GM12878 (cell line): ENCODE results near the gene FMOD. TPM values are rescaled to one million over a fixed set of nuclear protein-coding genes. Genes with fewer than 3 reads are reported as not detected.

Experiments used
- ATAC-seq: fragments of 200-7000 bp; cut with Tn5 transposase; 3 replicates; pipeline ENCODE4 v1.9.1; 2020; ENCODE audit warnings: mild to moderate bottlenecking, moderate library complexity
- BruUV-seq: library from RNA; stranded (reverse); fragments of 400-500 nt; replicated peaks from 2 replicates; lab custom pipeline; 2021; lab: Mats Ljungman, UMichigan
- CTCF ChIA-PET: fragments of 300-600 bp; sonication (Branson Sonifier 250); formaldehyde crosslinking; extraction: SDS; loops from one replicate; lab custom pipeline; 2021; ENCODE audit warnings: inconsistent platforms; lab: Yijun Ruan, JAX
- POLR2A ChIA-PET: fragments of 350-600 bp; formaldehyde crosslinking; extraction: SDS; loops from one replicate; lab custom pipeline; 2021; ENCODE audit warnings: inconsistent platforms; lab: Charles Lee
- RAD21 ChIA-PET: fragments of 300-600 bp; sonication (Branson Sonifier 250); formaldehyde crosslinking; loops from one replicate; lab custom pipeline; 2023; ENCODE audit warnings: antibody characterized with exemption; ENCODE audit not compliant: unreplicated experiment; lab: Charles Lee
- SMC1A ChIA-PET: fragments of 300-600 bp; sonication (Branson Sonifier 250); formaldehyde crosslinking; loops from one replicate; lab custom pipeline; 2023; ENCODE audit not compliant: unreplicated experiment, uncharacterized antibody; lab: Charles Lee
- DNase-seq: peaks from one replicate; pipeline ENCODE4 v3.0.0-alpha.2; 2011; ENCODE audit warnings: low read depth, low spot score
- FAIRE-seq: peaks from 3 replicates; lab custom pipeline; 2011; peaks lifted over from hg19 to GRCh38; lab: Jason Lieb, UNC
- H2AFZ ChIP-seq: 2 replicates; pipeline ENCODE4 v1.6.0; 2011; ENCODE audit warnings: low read depth, low read length, control low read depth; ENCODE audit not compliant: control insufficient read depth
- H3K27ac ChIP-seq: 2 replicates; pipeline ENCODE4 v1.5.1; 2011; ENCODE audit warnings: control low read depth; ENCODE audit not compliant: control insufficient read depth, insufficient read depth
- H3K27me3 ChIP-seq, 2 experiments: replicated peaks in 1 of 2; 2 replicates each; pipeline versions ENCODE4 v1.6.0 to v1.6.1; 2011; ENCODE audit warnings: low read length in 1 of 2; ENCODE audit not compliant: control insufficient read depth in 2 of 2, insufficient read depth in 2 of 2
- H3K36me3 ChIP-seq, 2 experiments: 2 replicates each; pipeline ENCODE4 v1.5.1; 2011; ENCODE audit warnings: low read length in 1 of 2; ENCODE audit not compliant: control insufficient read depth in 2 of 2, insufficient read depth in 2 of 2
- H3K4me1 ChIP-seq: 2 replicates; pipeline ENCODE4 v1.6.1; 2011; ENCODE audit warnings: mild to moderate bottlenecking, low read length, moderate library complexity, mixed read lengths; ENCODE audit not compliant: control insufficient read depth, insufficient read depth
- H3K4me2 ChIP-seq: 2 replicates; pipeline ENCODE4 v1.6.0; 2011; ENCODE audit warnings: control low read depth; ENCODE audit not compliant: control insufficient read depth, insufficient read depth
- H3K4me3 ChIP-seq: fragments of 200-600 bp; sonication (generic); 2 replicates; pipeline ENCODE4 v1.5.1; 2016
- H3K79me2 ChIP-seq: 2 replicates; pipeline ENCODE4 v1.6.0; 2011; ENCODE audit warnings: low read length; ENCODE audit not compliant: control insufficient read depth, insufficient read depth
- H3K9ac ChIP-seq: 2 replicates; pipeline ENCODE4 v1.8.0; 2011; ENCODE audit warnings: low read length, control low read depth, mixed read lengths; ENCODE audit not compliant: control insufficient read depth, insufficient read depth
- H3K9me3 ChIP-seq: replicated peaks from 3 replicates; pipeline ENCODE4 v1.5.1; 2011; ENCODE audit warnings: mild to moderate bottlenecking, low read length; ENCODE audit not compliant: control insufficient read depth, insufficient read depth
- H4K20me1 ChIP-seq: 2 replicates; pipeline ENCODE4 v1.6.0; 2011; ENCODE audit not compliant: control insufficient read depth, insufficient read depth
- ETV6 ChIP-seq, 2 experiments: fragments of 450-650 bp in 1 of 2; IDR thresholded peaks in 1 of 2; conservative IDR thresholded peaks in 1 of 2; 2 replicates each; pipeline ENCODE4 v1.6.1; 2014; ENCODE audit warnings: antibody characterized with exemption in 1 of 2, borderline replicate concordance in 1 of 2, low read depth in 1 of 2, mild to moderate bottlenecking in 1 of 2, moderate library complexity in 1 of 2
- GABPA ChIP-seq: IDR thresholded peaks from 2 replicates; pipeline ENCODE4 v1.6.1; 2014; ENCODE audit warnings: antibody characterized with exemption, low read depth, mild to moderate bottlenecking, inconsistent platforms
- NFYB ChIP-seq: IDR thresholded peaks from 2 replicates; pipeline ENCODE4 v1.6.1; 2011; ENCODE audit warnings: low read depth, mild to moderate bottlenecking, low read length, improper control_type of control experiment, moderate library complexity; ENCODE audit not compliant: insufficient read depth
- NKRF ChIP-seq: fragments of 450-650 bp; conservative IDR thresholded peaks from 2 replicates; pipeline ENCODE4 v1.6.1; 2017; ENCODE audit warnings: mild to moderate bottlenecking, moderate library complexity
- RAD51 ChIP-seq: fragments of 450-650 bp; IDR thresholded peaks from 2 replicates; pipeline ENCODE4 v1.6.1; 2016; ENCODE audit warnings: moderate library complexity, mild to moderate bottlenecking, inconsistent platforms
- RB1 ChIP-seq: fragments of 450-650 bp; formaldehyde crosslinking; IDR thresholded peaks from 2 replicates; pipeline ENCODE4 v1.6.1; 2017; ENCODE audit warnings: mild to moderate bottlenecking, borderline replicate concordance
- RCOR1 ChIP-seq: conservative IDR thresholded peaks from 2 replicates; pipeline ENCODE4 v1.6.1; 2012; ENCODE audit warnings: low read depth, low read length, improper control_type of control experiment
- RFX5 ChIP-seq: IDR thresholded peaks from 2 replicates; pipeline ENCODE4 v1.6.1; 2011; ENCODE audit warnings: low read depth, low read length, improper control_type of control experiment
- RUNX3 ChIP-seq: IDR thresholded peaks from 2 replicates; pipeline ENCODE4 v1.6.1; 2012; ENCODE audit warnings: low read length, inconsistent platforms
- SUPT20H ChIP-seq: IDR thresholded peaks from 2 replicates; pipeline ENCODE4 v1.6.1; 2011; ENCODE audit warnings: low read depth, mild to moderate bottlenecking, low read length, moderate library complexity, borderline replicate concordance; ENCODE audit not compliant: control insufficient read depth
- TBL1XR1 ChIP-seq: IDR thresholded peaks from 2 replicates; pipeline ENCODE4 v1.6.1; 2012; ENCODE audit warnings: low read depth, low read length, improper control_type of control experiment
- ZBTB33 ChIP-seq: fragments of 450-650 bp; IDR thresholded peaks from 2 replicates; pipeline ENCODE4 v1.6.1; 2017; ENCODE audit warnings: mild to moderate bottlenecking
- WGBS: methylation state at CpG from one replicate; pipeline ENCODE4 v1.1.6; 2016; ENCODE audit warnings: low lambda C conversion rate; ENCODE audit not compliant: insufficient replicate concordance, insufficient coverage; ENCODE audit errors: missing lambda C conversion rate; 5-methylcytosine and 5-hydroxymethylcytosine counted together
- in situ Hi-C: fragments of 300-500 bp; cut with MboI; formaldehyde crosslinking; loops from 9 replicates; pipeline ENCODE4 v1.14.3; 2018; ENCODE audit warnings: mixed read lengths
- intact Hi-C: fragments of 100-400 bp; cut with micrococcal nuclease; formaldehyde crosslinking; loops from one replicate; pipeline ENCODE4 v1.14.2; 2022; ENCODE audit not compliant: unreplicated experiment
- polyA plus RNA-seq, 11 experiments: library from polyadenylated mRNA; depleted of rRNA in 4 of 11; unstranded in 6 of 11; stranded (reverse) in 5 of 11; fragments of >200 nt; fragmentation: Nextera tagmentation in 4 of 11; fragmentation: Illumina TruSeq in 1 of 11; extraction: Ambion mirVana in 4 of 11; extraction: Trizol in 1 of 11; gene quantifications; 1 replicate in 1 of 11; 2 replicates in 10 of 11; pipeline versions ENCODE4 v1.2.1 to v1.2.3, GENCODE V29; 2011 to 2016; ENCODE audit warnings: inconsistent platforms in 2 of 11, missing spikeins in 2 of 11, low read depth in 1 of 11
- total RNA-seq, 4 experiments: library from RNA; depleted of rRNA in 3 of 4; stranded (reverse); fragments of >200 nt in 3 of 4; fragmentation: Illumina TruSeq in 1 of 4; extraction: Trizol in 1 of 4; gene quantifications; 2 replicates each; pipeline versions ENCODE4 v1.2.1 to v1.2.3, GENCODE V29; 2013 to 2021

Gene FMOD
- total and polyA plus RNA-seq, 10 of the 15 experiments (the other 5 are each of a cell fraction or from before 2014, with no cell fraction given), result 0.03 to 0.26 (median 0.11) TPM; not detected in 7

DNA sequence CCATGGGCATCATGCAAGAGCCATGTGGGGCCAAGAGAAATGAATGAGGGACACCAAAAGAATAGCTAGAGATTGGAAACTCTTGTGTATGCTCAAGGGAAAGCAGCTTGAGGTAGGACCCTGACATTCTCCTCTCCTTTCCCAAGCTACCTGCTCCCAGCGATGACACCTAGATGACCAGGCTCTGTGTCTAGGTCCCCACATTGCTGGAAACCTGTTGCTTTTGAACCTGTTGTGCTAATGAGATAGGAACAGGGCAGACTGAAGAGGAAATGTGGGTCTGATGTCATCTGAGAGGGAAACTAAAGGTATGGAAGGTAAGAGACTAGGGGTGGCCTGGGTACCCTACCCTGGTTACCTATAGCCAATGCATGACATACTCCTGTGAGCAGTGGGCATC is 1.8 kb downstream of the FMOD start:
- ChIA-PET SMC1A (interaction anchor here (1.4 to 15.1 kb wide), 2 partner anchors 8 to 94 kb away, joined by 3 to 295 read pairs; no protein-coding TSS in a partner anchor), RAD21 (no interaction called here), CTCF (interaction anchor here (1.5 to 20.4 kb wide), 4 partner anchors 8 to 139 kb away, joined by 6 to 854 read pairs (median 306); partner anchors contain the start of gene FMOD), POLR2A (no interaction called here)
- H3K4me3 ChIP-seq, result no peak overlapping the region
- H2AFZ ChIP-seq, result no peak overlapping the region
- no peak overlapping the region for H3K27ac ChIP-seq
- no peak overlapping the region for H3K9ac ChIP-seq
- intact Hi-C loops, result no loop called here
- TF ChIP-seq RUNX3, result no peak
- TF ChIP-seq RFX5, result no peak
- TF ChIP-seq NFYB, result no peak
- TF ChIP-seq GABPA, result no peak
- no peak for TF ChIP-seq RAD51
- no peak for TF ChIP-seq TBL1XR1
- no peak for TF ChIP-seq ZBTB33
- TF ChIP-seq RB1, result no peak
- TF ChIP-seq SUPT20H, result no peak
- no peak for TF ChIP-seq RCOR1
- TF ChIP-seq NKRF, result no peak
- no peak for TF ChIP-seq ETV6 (conservative IDR thresholded peaks at IDR 0.05 in 1 of 2, IDR thresholded peaks at IDR 0.05 in 1 of 2; ENCODE audit: borderline replicate concordance in 1 of 2, low read depth in 1 of 2)
- H3K79me2 ChIP-seq, result no peaks in the 10 kb centered on the region
- H3K27me3 ChIP-seq, result no peaks in the 10 kb centered on the region; a peak in 1 of 4 replicates
- no peaks in the 10 kb centered on the region for H3K9me3 ChIP-seq
- in situ Hi-C loops, result no loop called here
- DNase-seq, result no peak
- WGBS, result 82% methylated on average over 1 of the region's 1 CpG
- FAIRE-seq, result no peak
- BruUV-seq, result no TSS peak
- ATAC-seq, result no peak
- H3K4me1 ChIP-seq, result no peaks in the 10 kb centered on the region
- H4K20me1 ChIP-seq, result no peaks in the 10 kb centered on the region
- no peak overlapping the region for H3K4me2 ChIP-seq
- H3K36me3 ChIP-seq, result no peaks in the 10 kb centered on the region
